C4-2B (cell line): ENCODE measurements around the gene HDAC4.

ENCODE experiments used
- ZFX ChIP-seq: fragments of 450-650 bp; IDR thresholded peaks from 2 replicates; pipeline ENCODE4 v1.6.1; 2017
- TF ChIP-seq, protein P1 (sequence below): fragments of 450-650 bp; conservative IDR thresholded peaks from 2 replicates; pipeline ENCODE4 v1.5.1; 2017; ENCODE audit warnings: mild to moderate bottlenecking

DNA sequence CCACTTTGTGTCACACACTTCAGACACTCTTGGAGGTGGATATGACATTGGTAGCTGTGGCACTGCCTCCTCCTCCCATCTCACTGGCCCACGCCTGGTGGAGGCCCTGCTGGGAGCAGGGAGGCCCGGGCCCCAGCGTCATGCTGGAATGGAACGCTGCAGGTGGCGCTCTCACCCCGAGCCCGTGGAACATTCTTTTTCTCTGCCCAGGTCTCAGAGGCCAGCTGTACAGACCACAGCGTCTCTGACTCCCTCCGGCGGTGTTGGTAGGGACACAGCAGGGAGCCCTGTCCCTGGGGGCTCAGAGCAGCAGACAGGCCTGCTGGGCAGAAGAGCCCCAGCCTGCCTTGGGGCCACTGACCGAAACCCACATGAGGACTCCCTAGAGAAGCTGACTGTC lies 334.9 kb downstream of the HDAC4 start:
- TF ChIP-seq, protein P1, sequence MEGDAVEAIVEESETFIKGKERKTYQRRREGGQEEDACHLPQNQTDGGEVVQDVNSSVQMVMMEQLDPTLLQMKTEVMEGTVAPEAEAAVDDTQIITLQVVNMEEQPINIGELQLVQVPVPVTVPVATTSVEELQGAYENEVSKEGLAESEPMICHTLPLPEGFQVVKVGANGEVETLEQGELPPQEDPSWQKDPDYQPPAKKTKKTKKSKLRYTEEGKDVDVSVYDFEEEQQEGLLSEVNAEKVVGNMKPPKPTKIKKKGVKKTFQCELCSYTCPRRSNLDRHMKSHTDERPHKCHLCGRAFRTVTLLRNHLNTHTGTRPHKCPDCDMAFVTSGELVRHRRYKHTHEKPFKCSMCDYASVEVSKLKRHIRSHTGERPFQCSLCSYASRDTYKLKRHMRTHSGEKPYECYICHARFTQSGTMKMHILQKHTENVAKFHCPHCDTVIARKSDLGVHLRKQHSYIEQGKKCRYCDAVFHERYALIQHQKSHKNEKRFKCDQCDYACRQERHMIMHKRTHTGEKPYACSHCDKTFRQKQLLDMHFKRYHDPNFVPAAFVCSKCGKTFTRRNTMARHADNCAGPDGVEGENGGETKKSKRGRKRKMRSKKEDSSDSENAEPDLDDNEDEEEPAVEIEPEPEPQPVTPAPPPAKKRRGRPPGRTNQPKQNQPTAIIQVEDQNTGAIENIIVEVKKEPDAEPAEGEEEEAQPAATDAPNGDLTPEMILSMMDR: no peak
- TF ChIP-seq ZFX: no peak
